ENCODE results near the gene TMEM42.

TMEM42 gene

GRCh38 chr3:44903751-44904150 lies 42.0 kb downstream of the TMEM42 start:
- DNase-seq (ENCODE audit: low spot score) = no peak
- no peak for TF ChIP-seq CTCF (IDR thresholded peaks at IDR 0.05; ENCODE audit: borderline replicate concordance, control extremely low read depth, extremely low read depth, insufficient read depth, missing control alignments)
- in situ Hi-C loops (cut with MboI; ENCODE audit: low sequenced_read_pairs, unreplicated experiment) = loop anchor here (25.0 kb wide), 1 partner anchor 591 kb away; no protein-coding TSS in a partner anchor

GRCh38 chr3:44905446-44906157 lies 43.9 kb downstream of the TMEM42 start:
- no peak for TF ChIP-seq CTCF (IDR thresholded peaks at IDR 0.05; ENCODE audit: borderline replicate concordance, control extremely low read depth, extremely low read depth, insufficient read depth, missing control alignments)
- no peak for DNase-seq (ENCODE audit: low spot score)

GRCh38 chr3:44906997-44907396 lies 45.3 kb downstream of the TMEM42 start:
- no peak for TF ChIP-seq CTCF (IDR thresholded peaks at IDR 0.05; ENCODE audit: borderline replicate concordance, control extremely low read depth, extremely low read depth, insufficient read depth, missing control alignments)
- no peak for DNase-seq (ENCODE audit: low spot score)

More at GRCh38 chr3:44905446-44906157, 43.9 kb downstream of the TMEM42 start:
- in situ Hi-C loops (cut with MboI; ENCODE audit: low sequenced_read_pairs, unreplicated experiment) = loop anchor here (25.0 kb wide), 1 partner anchor 593 kb away; no protein-coding TSS in a partner anchor

GRCh38 chr3:44907612-44908011 lies 45.9 kb downstream of the TMEM42 start:
- in situ Hi-C loops (cut with MboI; ENCODE audit: low sequenced_read_pairs, unreplicated experiment) = loop anchor here (25.0 kb wide), 1 partner anchor 595 kb away; no protein-coding TSS in a partner anchor
- no peak for DNase-seq (ENCODE audit: low spot score)
- no peak for TF ChIP-seq CTCF (IDR thresholded peaks at IDR 0.05; ENCODE audit: borderline replicate concordance, control extremely low read depth, extremely low read depth, insufficient read depth, missing control alignments)

More at GRCh38 chr3:44906997-44907396, 45.3 kb downstream of the TMEM42 start:
- in situ Hi-C loops (cut with MboI; ENCODE audit: low sequenced_read_pairs, unreplicated experiment) = loop anchor here (25.0 kb wide), 1 partner anchor 595 kb away; no protein-coding TSS in a partner anchor

GRCh38 chr3:44909063-44909462 lies 47.4 kb downstream of the TMEM42 start:
- in situ Hi-C loops (cut with MboI; ENCODE audit: low sequenced_read_pairs, unreplicated experiment) = loop anchor here (25.0 kb wide), 1 partner anchor 597 kb away; no protein-coding TSS in a partner anchor
- no peak for DNase-seq (ENCODE audit: low spot score)
- TF ChIP-seq CTCF (IDR thresholded peaks at IDR 0.05; ENCODE audit: borderline replicate concordance, control extremely low read depth, extremely low read depth, insufficient read depth, missing control alignments) = no peak

GRCh38 chr3:44910693-44911092 lies 49.0 kb downstream of the TMEM42 start:
- in situ Hi-C loops (cut with MboI; ENCODE audit: low sequenced_read_pairs, unreplicated experiment) = loop anchor here (10.0 to 25.0 kb wide), 2 partner anchors 376 to 598 kb away; no protein-coding TSS in a partner anchor
- TF ChIP-seq CTCF (IDR thresholded peaks at IDR 0.05; ENCODE audit: borderline replicate concordance, control extremely low read depth, extremely low read depth, insufficient read depth, missing control alignments) = no peak
- DNase-seq (ENCODE audit: low spot score) = no peak
